VCaP (cell line): ENCODE results near the gene EMID1.

ENCODE experiments used
- H3K27ac ChIP-seq: fragments of 450-650 bp; 2 replicates; pipeline ENCODE4 v1.5.1; 2017
- TF ChIP-seq, protein P1 (sequence below): fragments of 450-650 bp; conservative IDR thresholded peaks from 2 replicates; pipeline ENCODE4 v1.5.1; 2017; ENCODE audit warnings: mild to moderate bottlenecking, moderate library complexity

The EMID1 gene

DNA sequence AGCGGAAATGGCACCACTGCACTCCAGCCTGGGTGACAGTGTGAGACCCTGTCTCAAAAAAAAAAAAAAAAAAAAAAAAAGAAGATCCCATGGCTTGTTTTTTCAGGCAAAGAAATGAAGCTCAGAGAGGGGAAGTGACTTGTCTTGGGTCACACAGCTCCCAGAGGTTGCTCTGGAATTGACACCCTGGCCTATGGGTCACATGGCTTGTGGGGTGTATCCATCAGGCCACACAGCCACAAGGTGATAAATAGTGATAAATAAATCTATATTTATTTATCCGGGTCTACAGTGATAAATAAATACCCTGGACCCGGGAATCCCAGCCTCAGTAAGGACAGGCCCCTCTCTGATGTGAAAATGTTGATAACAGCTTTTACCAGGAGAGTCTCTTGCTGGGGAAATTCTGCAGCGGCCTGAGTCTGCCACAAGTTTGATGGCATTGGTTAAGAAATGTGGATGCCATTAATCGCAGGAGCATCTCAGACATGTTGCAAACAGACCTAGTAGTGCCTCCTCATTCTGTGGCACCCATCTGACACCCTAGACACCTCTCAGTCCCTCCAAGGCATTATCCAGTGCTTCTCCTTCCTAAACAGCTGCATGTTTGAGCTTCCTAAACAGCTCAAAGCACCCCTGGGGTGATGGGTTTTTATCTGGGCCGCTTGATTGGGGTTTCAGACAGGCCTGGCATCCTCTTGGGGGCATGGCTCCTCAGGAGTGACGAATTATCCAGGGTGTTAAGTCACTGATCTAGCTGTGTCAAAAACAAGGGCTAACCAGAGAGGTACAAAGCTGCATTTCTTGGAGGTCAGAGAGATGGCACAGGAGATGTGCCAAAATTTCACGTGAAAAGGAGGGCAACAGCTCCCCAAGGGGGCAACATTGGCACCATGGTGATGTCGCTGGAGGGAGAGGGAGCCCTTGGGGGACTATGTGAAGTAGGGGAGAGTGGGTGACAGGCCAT is 1.9 kb upstream of the EMID1 start:
- H3K27ac ChIP-seq, result no peak overlapping the region

DNA sequence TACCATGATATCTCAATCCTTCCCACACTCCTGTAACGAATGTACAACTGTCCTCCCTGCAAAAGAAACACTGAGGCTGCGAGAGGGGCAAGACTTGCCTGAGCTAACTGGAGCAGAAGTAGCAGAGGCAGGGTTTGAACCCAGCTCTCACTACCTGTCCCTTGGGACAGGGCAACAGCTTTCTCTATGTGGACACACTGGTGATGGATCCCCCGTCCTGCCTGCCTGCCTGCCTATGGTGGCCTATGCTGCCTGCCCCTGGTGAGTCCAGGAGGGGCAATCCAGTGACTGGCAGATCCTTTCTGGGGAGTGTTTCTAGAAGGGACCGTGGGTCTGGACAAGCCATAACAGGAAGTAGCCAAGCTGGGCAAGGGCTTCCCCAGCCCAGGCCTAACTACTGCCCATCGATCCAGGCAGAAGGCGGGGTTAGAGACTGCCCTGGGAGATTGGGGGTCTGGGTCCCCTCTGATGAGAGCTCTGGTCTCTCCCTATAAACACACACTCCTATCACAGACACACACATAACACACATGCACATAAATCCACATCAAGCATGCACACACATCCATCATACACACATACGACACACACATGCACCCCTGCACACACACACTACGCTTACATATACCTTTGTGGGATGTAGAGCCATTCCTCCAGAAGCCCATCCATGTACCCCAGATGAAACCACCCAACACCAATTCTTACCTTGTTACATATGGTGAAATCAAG is 1.1 kb upstream of the EMID1 start:
- no peak overlapping the region for H3K27ac ChIP-seq
- TF ChIP-seq, protein P1, sequence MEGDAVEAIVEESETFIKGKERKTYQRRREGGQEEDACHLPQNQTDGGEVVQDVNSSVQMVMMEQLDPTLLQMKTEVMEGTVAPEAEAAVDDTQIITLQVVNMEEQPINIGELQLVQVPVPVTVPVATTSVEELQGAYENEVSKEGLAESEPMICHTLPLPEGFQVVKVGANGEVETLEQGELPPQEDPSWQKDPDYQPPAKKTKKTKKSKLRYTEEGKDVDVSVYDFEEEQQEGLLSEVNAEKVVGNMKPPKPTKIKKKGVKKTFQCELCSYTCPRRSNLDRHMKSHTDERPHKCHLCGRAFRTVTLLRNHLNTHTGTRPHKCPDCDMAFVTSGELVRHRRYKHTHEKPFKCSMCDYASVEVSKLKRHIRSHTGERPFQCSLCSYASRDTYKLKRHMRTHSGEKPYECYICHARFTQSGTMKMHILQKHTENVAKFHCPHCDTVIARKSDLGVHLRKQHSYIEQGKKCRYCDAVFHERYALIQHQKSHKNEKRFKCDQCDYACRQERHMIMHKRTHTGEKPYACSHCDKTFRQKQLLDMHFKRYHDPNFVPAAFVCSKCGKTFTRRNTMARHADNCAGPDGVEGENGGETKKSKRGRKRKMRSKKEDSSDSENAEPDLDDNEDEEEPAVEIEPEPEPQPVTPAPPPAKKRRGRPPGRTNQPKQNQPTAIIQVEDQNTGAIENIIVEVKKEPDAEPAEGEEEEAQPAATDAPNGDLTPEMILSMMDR, result no peak

More for the DNA sequence above, 1.9 kb upstream of the EMID1 start:
- TF ChIP-seq, protein P1, result no peak

DNA sequence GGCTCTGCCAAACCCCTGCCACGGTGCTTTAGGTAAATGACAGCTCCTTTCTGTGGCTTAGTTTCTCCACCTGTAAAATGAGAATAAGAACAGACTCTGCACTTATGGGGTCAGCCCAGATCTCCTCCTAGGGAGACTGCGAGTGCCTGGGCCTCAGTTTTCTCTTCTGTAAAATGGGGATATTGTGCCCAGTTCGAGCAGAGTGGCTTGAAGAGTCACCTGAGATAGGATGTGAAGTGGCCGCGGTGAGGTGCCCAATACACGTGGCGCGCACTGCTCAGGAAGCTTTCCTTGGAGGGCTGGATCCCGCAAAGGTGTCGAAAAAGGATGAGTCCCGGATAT is 473 bp upstream of the EMID1 start:
- H3K27ac ChIP-seq, result peak overlapping the region; percentile 57; the same call in 1 of the 2 replicates
- TF ChIP-seq, protein P1, result no peak

DNA sequence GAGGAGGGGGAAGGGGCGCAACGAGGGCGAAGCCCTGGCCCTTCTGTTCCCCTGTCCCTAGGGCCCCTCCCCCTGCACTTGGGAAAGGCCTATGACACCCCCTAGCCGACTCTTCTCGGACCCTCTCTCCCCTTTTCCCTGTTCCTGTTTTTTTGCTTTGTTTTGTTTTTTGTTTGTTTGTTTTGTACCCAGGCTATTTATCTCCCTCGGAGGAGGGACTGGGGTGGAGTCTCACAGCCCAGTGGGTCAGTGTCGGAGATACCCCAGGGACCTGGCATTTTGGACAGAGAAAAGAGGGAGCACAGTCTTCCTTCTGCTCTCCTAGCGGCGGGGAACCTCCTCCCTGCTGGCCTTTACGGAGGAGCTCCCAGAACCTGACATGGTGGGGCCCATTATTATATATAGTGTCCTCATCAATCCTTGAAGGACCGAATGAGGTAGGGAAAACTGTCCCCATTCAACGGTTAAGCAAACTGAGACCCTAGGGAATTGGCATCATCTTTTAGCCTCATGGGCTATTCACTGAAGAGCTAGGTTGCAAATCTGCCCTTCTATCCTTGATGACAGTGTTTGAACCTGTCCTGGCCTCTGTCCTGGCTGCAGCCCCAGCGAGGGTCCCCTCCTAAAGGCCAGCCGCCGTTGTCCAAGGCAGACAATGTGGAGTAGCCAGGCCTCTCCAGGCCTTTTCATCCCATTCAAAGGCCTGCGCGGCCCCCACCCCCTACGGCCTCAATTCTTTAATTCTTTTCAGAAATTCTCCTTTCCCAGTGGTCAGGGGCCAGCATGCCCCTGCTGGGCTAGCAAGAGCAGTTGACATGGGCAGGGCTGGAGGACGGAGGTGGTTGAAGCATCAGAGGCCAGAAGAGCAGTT is 911 bp downstream of the EMID1 start:
- peak overlapping the region; percentile 57; the same call in 1 of the 2 replicates for H3K27ac ChIP-seq
- TF ChIP-seq, protein P1, result no peak

DNA sequence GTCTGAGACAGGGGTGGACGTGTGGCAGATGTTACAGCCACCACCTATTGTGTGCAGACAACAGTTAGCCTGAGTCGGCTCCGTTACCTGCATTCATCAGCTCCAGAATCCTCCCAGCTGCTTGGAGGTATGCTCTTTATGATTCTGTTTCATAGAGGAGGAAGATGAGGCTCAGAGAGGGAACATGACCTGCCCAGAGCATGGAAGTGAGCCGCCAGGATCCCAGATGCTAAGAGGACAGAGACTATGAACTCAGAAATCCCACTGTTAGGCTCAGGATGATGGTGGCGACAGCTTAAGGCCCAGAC is 1.5 kb downstream of the EMID1 start:
- H3K27ac ChIP-seq, result no peak overlapping the region
- TF ChIP-seq, protein P1, result no peak

DNA sequence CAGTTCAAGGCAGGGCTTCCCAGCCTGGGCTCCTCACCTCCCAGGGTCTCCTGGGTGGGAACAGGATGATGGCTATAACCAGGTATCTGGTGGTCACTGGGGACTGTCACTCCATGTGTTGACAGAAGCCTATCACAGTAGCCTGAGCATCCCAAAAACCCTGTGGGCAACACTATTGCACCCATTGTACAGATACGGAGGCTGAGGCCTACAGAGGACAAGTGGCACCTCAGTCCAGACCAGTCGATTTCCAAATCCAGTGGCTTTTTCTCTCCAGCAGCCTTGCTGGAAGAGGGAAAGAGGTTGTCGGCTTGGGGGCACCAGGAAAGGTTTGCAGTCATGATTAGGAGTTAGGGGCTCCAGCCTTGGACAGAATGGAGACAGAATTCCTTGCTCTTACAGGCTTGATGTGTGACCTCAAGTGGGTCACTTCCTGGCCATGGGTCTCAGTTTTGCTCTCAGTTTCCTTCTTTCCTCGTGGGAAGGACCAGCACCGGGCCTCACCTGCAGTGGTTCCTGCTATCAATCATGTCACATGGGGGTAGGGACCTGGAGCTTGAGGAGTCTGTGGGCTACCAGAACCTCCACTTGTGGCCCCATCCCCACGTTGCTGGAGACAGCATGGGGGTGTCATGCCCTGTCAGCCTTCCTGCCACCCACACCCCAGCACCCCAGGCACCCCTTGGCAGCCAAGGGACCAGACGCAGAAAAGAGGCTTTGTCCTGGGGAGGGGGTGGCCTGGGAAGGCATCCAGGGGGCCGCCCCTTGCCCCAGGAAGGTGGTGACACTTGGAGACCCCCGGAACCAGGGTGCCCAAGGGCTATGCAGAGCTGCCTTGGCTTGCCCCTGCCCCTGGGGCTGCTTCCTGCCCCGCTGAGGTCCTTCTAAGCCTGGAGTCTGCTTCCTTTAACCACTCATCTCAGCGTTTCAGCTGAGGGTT is 2.1 kb downstream of the EMID1 start:
- no peak overlapping the region for H3K27ac ChIP-seq
- TF ChIP-seq, protein P1, result no peak
